Astrocyte of the spinal cord (primary cell): ENCODE data around the gene C16orf96.
A peak's percentile ranks its signal among the peaks of the same experiment; 100 is the strongest.

Source experiments
- DNase-seq: peaks from one replicate; pipeline ENCODE4 v3.0.0; 2011; ENCODE audit warnings: low read depth, low spot score
- H3K4me3 ChIP-seq: 2 replicates; pipeline ENCODE4 v1.5.1; 2011; ENCODE audit warnings: low read depth, mild to moderate bottlenecking, low read length, moderate library complexity
- in situ Hi-C: cut with HindIII; loops from 2 replicates; pipeline ENCODE4 v1.10.0; 2017; ENCODE audit warnings: low sequenced_read_pairs
- TF ChIP-seq, protein P1 (sequence below): IDR thresholded peaks from 2 replicates; pipeline ENCODE4 v1.5.1; 2012; ENCODE audit warnings: low read depth, mild to moderate bottlenecking, low read length, inconsistent platforms

Gene C16orf96

DNA sequence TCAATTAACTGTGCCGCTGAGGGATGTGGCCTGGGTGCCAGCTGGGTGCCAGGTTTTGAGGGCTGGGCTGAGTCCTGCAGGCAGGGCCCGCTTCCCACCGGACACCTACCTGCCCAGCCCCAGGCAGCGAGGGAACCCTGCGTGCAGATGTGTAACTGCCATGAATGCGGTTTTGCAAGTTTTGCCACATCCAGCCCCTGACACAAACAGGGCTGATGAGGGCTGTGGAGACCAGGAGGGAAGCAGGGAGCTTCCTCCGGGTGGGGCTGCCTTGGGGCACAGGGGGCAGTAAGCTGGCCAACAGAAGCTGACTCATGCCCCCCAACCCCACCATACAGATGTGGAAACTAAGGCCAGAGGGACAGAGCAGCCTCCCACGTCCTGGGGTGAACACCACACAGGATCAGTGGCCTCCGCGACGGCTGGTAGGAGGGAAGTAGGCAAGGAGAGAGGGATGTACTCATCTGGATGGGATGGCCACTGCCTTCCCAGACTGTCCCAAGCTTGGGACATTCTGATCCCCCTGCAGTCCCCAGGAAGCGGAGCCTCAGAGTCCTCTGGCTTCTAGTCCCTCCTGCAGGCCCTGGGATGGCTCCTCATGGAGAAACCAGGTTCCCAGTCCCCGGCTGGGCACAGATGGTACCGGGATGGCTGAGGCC is 57.0 kb downstream of the C16orf96 start:
- H3K4me3 ChIP-seq = peak overlapping the region; percentile 65
- in situ Hi-C loops = no loop called here
- TF ChIP-seq, protein P1, sequence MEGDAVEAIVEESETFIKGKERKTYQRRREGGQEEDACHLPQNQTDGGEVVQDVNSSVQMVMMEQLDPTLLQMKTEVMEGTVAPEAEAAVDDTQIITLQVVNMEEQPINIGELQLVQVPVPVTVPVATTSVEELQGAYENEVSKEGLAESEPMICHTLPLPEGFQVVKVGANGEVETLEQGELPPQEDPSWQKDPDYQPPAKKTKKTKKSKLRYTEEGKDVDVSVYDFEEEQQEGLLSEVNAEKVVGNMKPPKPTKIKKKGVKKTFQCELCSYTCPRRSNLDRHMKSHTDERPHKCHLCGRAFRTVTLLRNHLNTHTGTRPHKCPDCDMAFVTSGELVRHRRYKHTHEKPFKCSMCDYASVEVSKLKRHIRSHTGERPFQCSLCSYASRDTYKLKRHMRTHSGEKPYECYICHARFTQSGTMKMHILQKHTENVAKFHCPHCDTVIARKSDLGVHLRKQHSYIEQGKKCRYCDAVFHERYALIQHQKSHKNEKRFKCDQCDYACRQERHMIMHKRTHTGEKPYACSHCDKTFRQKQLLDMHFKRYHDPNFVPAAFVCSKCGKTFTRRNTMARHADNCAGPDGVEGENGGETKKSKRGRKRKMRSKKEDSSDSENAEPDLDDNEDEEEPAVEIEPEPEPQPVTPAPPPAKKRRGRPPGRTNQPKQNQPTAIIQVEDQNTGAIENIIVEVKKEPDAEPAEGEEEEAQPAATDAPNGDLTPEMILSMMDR = no peak
- no peak for DNase-seq

DNA sequence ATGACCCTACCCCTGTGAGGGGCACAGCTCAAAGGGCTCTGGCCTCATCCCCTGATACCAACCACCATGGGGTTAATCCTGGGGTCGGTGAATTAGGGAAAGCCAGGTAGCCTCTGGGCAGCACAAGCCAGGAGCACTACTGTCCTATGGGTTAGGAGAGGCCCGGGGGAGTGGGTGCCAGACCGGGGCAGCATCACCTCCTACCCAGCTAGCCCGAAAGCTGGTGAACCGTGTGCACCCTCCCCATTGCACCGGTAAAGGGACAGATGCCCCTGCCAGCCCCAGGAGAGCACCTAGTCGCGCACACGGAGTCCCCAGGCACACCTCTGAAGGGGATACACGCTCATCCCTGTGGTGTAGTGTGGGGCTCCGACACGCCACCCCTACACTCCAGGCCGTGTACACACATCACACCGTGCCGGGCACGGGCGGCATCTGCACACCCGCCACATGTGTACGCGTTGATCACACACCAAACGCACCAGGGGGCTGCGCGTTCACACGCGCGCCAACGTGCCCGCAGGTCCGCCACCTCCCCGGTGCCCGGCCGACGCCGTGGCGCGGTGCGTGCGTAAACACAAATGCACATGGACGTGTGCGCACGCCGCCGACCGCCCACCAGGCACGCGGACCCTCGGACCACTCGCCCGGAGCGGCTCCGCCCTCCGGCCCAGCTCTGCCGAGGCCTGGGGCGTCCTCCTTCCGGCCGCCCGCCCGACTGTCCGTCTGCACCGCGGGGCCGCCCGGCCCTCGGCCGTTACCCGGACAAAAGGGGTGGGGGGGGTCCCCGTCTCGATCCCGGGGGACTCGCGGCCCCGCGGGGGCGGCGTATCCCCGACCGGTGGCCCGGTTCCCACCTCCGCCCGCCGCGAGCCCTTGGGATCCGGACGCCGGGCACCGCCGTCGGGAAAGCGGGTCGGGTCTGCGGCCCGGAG is 57.8 kb downstream of the C16orf96 start:
- TF ChIP-seq, protein P1 = no peak
- peak overlapping the region; percentile 65 for H3K4me3 ChIP-seq
- in situ Hi-C loops = no loop called here
- peak; percentile 20 for DNase-seq

DNA sequence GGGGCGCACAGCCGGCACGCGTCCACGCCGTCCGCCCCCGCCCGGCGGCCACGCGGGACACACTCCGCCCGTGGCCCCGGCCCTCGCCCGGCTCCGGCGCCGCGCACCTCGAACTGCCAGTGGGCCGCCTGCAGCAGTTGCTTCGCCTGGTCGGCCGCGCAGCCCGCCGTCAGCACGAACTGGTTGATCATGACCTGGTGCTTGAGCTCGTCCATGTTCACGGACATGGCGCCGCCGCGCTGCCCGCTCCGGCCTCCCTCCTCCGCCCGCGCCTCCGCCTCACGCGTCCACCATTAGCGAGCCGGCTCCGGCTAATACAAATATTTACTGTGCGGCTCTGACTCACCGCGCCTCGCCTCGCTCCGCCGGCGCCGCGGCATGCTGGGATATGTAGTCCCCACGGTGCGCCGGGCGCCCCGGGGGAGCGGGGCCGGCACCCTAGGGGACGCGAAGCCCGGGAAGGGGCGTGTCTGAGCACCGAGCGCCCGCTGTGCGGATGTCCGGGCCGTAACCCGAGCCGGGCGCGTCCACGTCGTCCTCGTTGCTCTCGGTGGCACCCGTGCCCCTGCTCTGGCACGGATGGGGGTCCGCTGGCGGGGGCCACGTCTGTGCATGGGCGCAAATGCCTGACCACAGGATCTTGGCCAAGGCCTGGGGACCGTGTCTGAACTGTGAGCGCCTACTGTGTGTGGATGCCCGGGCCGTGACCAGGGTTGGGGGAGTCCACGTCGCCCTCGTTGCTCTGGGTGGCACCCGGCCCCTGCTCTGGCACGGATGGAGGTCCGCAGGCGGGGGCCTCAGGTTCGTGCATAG is 58.6 kb downstream of the C16orf96 start, which contains the start of gene UBALD1:
Gene UBALD1, minus strand, starts transcription at position 318 of the 813 bp plus-strand sequence. Its CDS starts 91 bp downstream, at position 227.
- in situ Hi-C loops = no loop called here
- DNase-seq = peak; percentile 89
- TF ChIP-seq, protein P1 = no peak
- H3K4me3 ChIP-seq = peak within 1 kb of the TSS; percentile 65

DNA sequence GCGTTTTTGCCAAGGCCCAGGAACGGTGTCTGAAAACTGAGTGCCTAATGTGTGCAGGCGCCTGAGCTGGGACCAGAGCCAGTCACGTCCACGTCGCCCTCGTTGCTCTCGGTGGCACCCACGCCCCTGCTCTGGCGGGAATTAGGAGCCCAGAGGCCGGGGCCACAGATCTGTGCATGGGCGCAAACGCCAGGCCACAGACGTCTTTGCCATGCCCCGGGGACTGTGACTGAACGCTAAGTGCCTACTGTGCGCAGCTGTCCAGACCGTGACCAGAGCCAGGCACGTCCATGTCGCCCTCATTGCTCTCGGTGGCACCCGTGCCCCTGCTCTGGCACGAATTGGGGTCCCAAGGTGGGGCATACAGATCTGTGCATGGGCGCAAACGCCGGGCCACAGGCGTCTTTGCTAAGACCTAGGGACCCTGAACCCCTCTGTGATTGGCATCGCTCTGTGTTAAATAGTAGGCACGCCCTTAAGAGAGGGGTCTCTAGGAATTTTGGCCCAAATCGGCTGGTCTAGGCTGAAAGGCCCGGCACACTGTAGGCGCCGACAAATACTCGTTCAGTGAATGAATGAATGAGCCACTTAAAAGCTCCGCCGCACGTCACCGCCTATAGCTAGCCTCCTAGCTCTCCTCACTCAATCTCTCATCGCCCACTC is 59.4 kb downstream of the C16orf96 start:
- in situ Hi-C loops = no loop called here
- TF ChIP-seq, protein P1 = no peak
- no peak for DNase-seq
- H3K4me3 ChIP-seq = peak overlapping the region; percentile 13

DNA sequence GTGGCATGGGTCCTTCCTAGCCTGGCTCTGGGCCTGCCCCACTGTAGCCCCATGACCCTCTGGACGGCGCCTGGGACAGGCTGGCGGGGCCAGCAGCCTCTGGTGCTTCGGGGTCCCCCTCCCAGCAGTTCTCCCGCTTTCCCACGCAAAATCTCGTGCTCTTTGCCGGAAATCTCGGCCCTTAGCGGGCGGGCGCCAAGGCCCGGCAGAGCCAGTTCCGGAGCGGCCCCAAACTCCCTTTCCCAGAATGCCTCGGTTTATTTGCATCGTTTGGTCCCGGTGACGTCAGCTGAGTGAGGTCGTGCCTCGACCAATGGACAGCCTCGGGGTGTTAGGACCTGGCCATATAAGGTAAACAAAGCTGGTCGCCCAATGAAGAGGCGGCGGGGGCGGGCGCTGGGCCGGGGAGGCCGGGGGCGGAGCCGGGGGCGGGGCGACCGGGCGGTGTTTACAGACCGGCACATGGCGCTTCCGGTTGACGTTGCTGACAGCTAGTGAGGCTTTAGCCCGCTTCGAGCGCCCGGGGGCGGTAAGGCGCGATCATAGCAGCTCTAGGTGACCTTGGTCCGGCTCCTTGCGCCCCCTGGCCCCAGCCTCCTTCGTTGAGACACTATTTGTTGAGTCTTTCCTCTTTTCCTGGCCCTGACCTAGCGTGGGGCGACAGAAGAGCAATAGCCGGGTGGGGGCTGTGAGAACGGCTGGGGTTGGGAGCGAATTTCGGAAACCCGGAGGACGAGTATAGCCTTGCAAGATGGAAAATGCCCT is 60.1 kb downstream of the C16orf96 start:
- peak; percentile 100 for DNase-seq
- TF ChIP-seq, protein P1 = peak; percentile 44
- H3K4me3 ChIP-seq = peak overlapping the region; percentile 65
- in situ Hi-C loops = no loop called here
